SJCRH30 (cell line): Measurements from ENCODE around the gene NHERF2. TPM values are rescaled to one million over a fixed set of nuclear protein-coding genes. Genes with fewer than 3 reads are reported as not detected.
A peak's percentile ranks its signal among the peaks of the same experiment; 100 is the strongest.
"Not testable (repeated sequence)": the region's sequence is repeated elsewhere in the genome, so short reads cannot be mapped to it uniquely, and the experiment has no call there.

Source experiments
- DNase-seq, 2 experiments: peaks; one replicate each; pipeline ENCODE4 v3.0.0-alpha.2; 2015 to 2020
- H3K27ac ChIP-seq: fragments of 250-450 bp; sonication (Bioruptor Pico); 2 replicates; pipeline ENCODE4 v1.5.1; 2020; ENCODE audit warnings: mild to moderate bottlenecking, moderate library complexity
- H3K27me3 ChIP-seq: fragments of 250-450 bp; sonication (Bioruptor Pico); 2 replicates; pipeline ENCODE4 v1.5.1; 2020; ENCODE audit warnings: mild to moderate bottlenecking, moderate library complexity
- H3K36me3 ChIP-seq: fragments of 250-450 bp; sonication (Bioruptor Pico); 2 replicates; pipeline ENCODE4 v1.5.1; 2020; ENCODE audit warnings: mild to moderate bottlenecking, moderate library complexity
- H3K4me1 ChIP-seq: fragments of 250-450 bp; sonication (Bioruptor Pico); 2 replicates; pipeline ENCODE4 v1.5.1; 2020; ENCODE audit warnings: mild to moderate bottlenecking, moderate library complexity
- H3K4me3 ChIP-seq: fragments of 250-450 bp; sonication (Bioruptor Pico); 2 replicates; pipeline ENCODE4 v1.5.1; 2020; ENCODE audit warnings: mild to moderate bottlenecking, moderate library complexity
- H3K9me3 ChIP-seq: fragments of 250-450 bp; sonication (Bioruptor Pico); replicated peaks from 2 replicates; pipeline ENCODE4 v1.5.1; 2020; ENCODE audit warnings: mild to moderate bottlenecking, moderate library complexity
- total RNA-seq: library from RNA; depleted of rRNA; stranded (reverse); fragments of >200 nt; shearing (Covaris generic); gene quantifications from 2 replicates; pipeline ENCODE4 v1.2.3, GENCODE V29; 2014

Gene NHERF2
- total RNA-seq, 1 experiment from 2014 or later: 8.0 TPM

GRCh38 chr16:2033909-2034695, 7.4 kb downstream of the NHERF2 start:
- not testable (repeated sequence) for H3K9me3 ChIP-seq, H3K27me3 ChIP-seq, DNase-seq, H3K36me3 ChIP-seq
- Histone ChIP-seq H3K4me3 (peak overlapping the region; percentile 57), H3K4me1 (peaks cover 32% of the 10 kb centered on the region), H3K27ac (peak overlapping the region; percentile 32)

GRCh38 chr16:2034696-2035430, 8.2 kb downstream of the NHERF2 start:
- DNase-seq: no peak
- peaks cover 39% of the 10 kb centered on the region for H3K4me1 ChIP-seq

GRCh38 chr16:2035431-2036199, 8.9 kb downstream of the NHERF2 start:
- H3K27me3 ChIP-seq: no peaks in the 10 kb centered on the region
- H3K4me3 ChIP-seq: peak overlapping the region; percentile 43
- H3K9me3 ChIP-seq: no peaks in the 10 kb centered on the region
- H3K27ac ChIP-seq: peak overlapping the region; percentile 57
- peak; percentile 83 to 85 for DNase-seq
- H3K36me3 ChIP-seq: no peaks in the 10 kb centered on the region
- H3K4me1 ChIP-seq: peaks cover 47% of the 10 kb centered on the region

More at GRCh38 chr16:2034696-2035430, 8.2 kb downstream of the NHERF2 start:
- peak overlapping the region; percentile 43 for H3K4me3 ChIP-seq
- no peaks in the 10 kb centered on the region for H3K27me3 ChIP-seq
- H3K27ac ChIP-seq: peak overlapping the region; percentile 57
- no peaks in the 10 kb centered on the region for H3K9me3 ChIP-seq
- H3K36me3 ChIP-seq: no peaks in the 10 kb centered on the region

GRCh38 chr16:2036200-2036966, 9.7 kb downstream of the NHERF2 start:
- DNase-seq: no peak
- Histone ChIP-seq H3K27ac (peak overlapping the region; percentile 57), H3K27me3 (no peaks in the 10 kb centered on the region), H3K36me3 (no peaks in the 10 kb centered on the region), H3K9me3 (no peaks in the 10 kb centered on the region), H3K4me3 (peak overlapping the region; percentile 43), H3K4me1 (peaks cover 54% of the 10 kb centered on the region)

- Histone ChIP-seq H3K9me3 (no peaks in the 10 kb centered on the region), H3K4me3 (no peak overlapping the region), H3K27ac (no peak overlapping the region), H3K36me3 (no peaks in the 10 kb centered on the region), H3K27me3 (no peaks in the 10 kb centered on the region), H3K4me1 (peaks cover 61% of the 10 kb centered on the region)
- DNase-seq: no peak
Measured at GRCh38 chr16:2037115-2037514, 10.4 kb downstream of the NHERF2 start.

GRCh38 chr16:2037647-2038381, 11.1 kb downstream of the NHERF2 start:
- Histone ChIP-seq H3K27ac (no peak overlapping the region), H3K36me3 (no peaks in the 10 kb centered on the region), H3K4me3 (no peak overlapping the region), H3K9me3 (no peaks in the 10 kb centered on the region), H3K27me3 (no peaks in the 10 kb centered on the region), H3K4me1 (peaks cover 58% of the 10 kb centered on the region)
- DNase-seq: no peak

GRCh38 chr16:2038382-2039231, 11.9 kb downstream of the NHERF2 start:
- DNase-seq: no peak
- Histone ChIP-seq H3K4me3 (no peak overlapping the region), H3K4me1 (peaks cover 54% of the 10 kb centered on the region), H3K9me3 (no peaks in the 10 kb centered on the region), H3K27me3 (no peaks in the 10 kb centered on the region), H3K27ac (peak overlapping the region; percentile 73), H3K36me3 (no peaks in the 10 kb centered on the region)

- no peaks in the 10 kb centered on the region for H3K27me3 ChIP-seq
- peak overlapping the region; percentile 73 for H3K27ac ChIP-seq
- no peaks in the 10 kb centered on the region for H3K36me3 ChIP-seq
- peaks cover 49% of the 10 kb centered on the region for H3K4me1 ChIP-seq
- H3K9me3 ChIP-seq: no peaks in the 10 kb centered on the region
- DNase-seq: peak; percentile 77 to 78
- no peak overlapping the region for H3K4me3 ChIP-seq
Measured at GRCh38 chr16:2039274-2040031, 12.8 kb downstream of the NHERF2 start.

- H3K4me1 ChIP-seq: peaks cover 44% of the 10 kb centered on the region
- no peaks in the 10 kb centered on the region for H3K36me3 ChIP-seq
- H3K4me3 ChIP-seq: no peak overlapping the region
- H3K27ac ChIP-seq: peak overlapping the region; percentile 73
- no peaks in the 10 kb centered on the region for H3K9me3 ChIP-seq
- no peaks in the 10 kb centered on the region for H3K27me3 ChIP-seq
- DNase-seq: no peak
Measured at GRCh38 chr16:2040041-2040786, 13.5 kb downstream of the NHERF2 start.

- Histone ChIP-seq H3K36me3 (no peaks in the 10 kb centered on the region), H3K4me1 (peaks cover 41% of the 10 kb centered on the region), H3K27ac (peak overlapping the region; percentile 73), H3K27me3 (no peaks in the 10 kb centered on the region), H3K4me3 (no peak overlapping the region), H3K9me3 (no peaks in the 10 kb centered on the region)
- peak; percentile 76 to 79 for DNase-seq
Measured at GRCh38 chr16:2040787-2041522, 14.3 kb downstream of the NHERF2 start.

- H3K27ac ChIP-seq: no peak overlapping the region
Measured at GRCh38 chr16:2042171-2042985, 15.7 kb downstream of the NHERF2 start.

More at GRCh38 chr16:2042171-2042985, 15.7 kb downstream of the NHERF2 start:
- Histone ChIP-seq H3K9me3 (no peaks in the 10 kb centered on the region), H3K4me3 (no peak overlapping the region), H3K4me1 (peaks cover 38% of the 10 kb centered on the region), H3K27me3 (no peaks in the 10 kb centered on the region), H3K36me3 (no peaks in the 10 kb centered on the region)
- no peak for DNase-seq
